ENCODE results near the gene TSEN2. TPM values are rescaled to one million over a fixed set of nuclear protein-coding genes. Genes with fewer than 3 reads are reported as not detected.
"Not testable (repeated sequence)": the region's sequence is repeated elsewhere in the genome, so short reads cannot be mapped to it uniquely, and the experiment has no call there.

TSEN2 gene
- total RNA-seq, 1 donor, result 12.7 TPM

DNA sequence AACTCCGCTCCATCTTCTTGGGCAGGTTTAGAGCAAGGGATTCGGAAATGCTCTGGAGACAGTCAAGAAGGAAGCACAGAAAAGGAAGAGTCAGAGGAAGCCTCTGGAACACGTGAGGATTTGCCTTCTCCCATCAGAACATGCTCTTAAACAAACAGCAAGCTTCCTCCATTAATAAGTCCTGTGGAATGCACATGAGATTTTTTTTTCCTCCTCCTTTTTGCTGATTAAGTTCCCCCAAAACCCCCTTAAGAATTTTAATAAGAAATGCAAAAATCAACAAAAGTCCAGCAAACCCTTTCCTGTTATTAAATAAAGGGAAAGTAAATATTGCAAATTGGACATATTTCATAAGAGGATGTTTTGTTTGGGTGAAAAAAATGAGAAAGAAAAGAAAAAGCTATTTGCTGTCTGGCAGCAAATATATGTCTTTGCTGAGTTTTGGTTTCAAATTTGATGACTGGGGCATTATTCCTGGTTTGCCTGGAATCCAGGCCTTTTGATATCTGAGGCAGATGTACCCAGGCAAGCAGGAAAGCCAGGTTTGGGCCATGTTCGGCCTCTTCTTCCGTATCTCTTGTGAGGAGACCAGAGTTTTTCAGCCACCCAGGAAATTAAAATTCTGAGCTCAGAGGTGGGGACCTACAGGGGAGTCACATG lies 7.9 kb upstream of the TSEN2 start:
- Histone ChIP-seq H3K4me3 (ENCODE audit: low read length) (no peak overlapping the region), H3K9me3 (ENCODE audit: low read depth, low read length) (no peaks in the 10 kb centered on the region), H3K4me1 (ENCODE audit: insufficient read depth, low read length) (peaks cover 10% of the 10 kb centered on the region), H3K27me3 (ENCODE audit: insufficient read depth, low read length) (no peaks in the 10 kb centered on the region)

DNA sequence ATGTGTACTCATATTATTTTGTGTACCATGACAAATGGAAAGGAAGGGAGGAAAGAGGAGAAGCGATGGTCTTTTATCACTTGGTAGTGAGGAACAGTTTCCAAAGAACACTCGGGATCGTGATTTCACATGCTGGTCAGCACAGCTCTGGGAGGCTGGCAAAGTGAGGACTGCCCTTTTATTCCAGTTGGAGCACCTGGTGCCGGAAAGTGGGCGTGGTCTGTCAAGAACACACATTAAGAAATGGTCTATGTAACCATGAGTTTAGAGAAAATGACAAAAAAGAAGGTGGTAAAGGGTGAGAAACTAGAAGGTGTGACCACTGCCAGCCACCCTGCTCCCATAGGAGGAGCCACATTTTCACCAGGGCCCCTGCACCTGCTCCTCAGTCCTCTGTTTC lies 7.0 kb upstream of the TSEN2 start:
- Histone ChIP-seq H3K4me3 (ENCODE audit: low read length) (no peak overlapping the region), H3K4me1 (ENCODE audit: insufficient read depth, low read length) (peaks cover 10% of the 10 kb centered on the region), H3K27me3 (ENCODE audit: insufficient read depth, low read length) (no peaks in the 10 kb centered on the region), H3K9me3 (ENCODE audit: low read depth, low read length) (no peaks in the 10 kb centered on the region)

DNA sequence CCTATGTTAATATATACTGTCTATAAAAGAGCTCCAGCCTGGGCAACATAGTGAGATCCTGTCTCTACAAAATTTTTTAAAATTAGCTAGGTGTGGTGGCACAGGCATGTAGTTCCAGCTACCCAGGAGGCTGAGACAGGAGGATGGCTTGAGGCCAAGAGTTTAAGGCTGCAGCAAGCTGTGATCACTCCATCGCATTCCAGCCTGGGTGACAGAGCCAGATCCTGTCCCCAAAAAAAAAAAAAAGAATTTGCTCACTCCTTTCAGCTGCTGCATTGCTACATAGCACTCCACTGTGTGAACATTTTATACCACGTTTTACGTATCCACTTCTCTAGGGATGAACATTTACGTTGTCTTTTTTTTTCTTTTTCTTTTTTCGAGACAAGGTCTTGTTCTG lies 6.0 kb upstream of the TSEN2 start:
- no peak overlapping the region for H3K4me3 ChIP-seq (ENCODE audit: low read length)
- H3K27me3 ChIP-seq (ENCODE audit: insufficient read depth, low read length), result no peaks in the 10 kb centered on the region
- H3K4me1 ChIP-seq (ENCODE audit: insufficient read depth, low read length), result peaks cover 18% of the 10 kb centered on the region
- no peaks in the 10 kb centered on the region for H3K9me3 ChIP-seq (ENCODE audit: low read depth, low read length)

DNA sequence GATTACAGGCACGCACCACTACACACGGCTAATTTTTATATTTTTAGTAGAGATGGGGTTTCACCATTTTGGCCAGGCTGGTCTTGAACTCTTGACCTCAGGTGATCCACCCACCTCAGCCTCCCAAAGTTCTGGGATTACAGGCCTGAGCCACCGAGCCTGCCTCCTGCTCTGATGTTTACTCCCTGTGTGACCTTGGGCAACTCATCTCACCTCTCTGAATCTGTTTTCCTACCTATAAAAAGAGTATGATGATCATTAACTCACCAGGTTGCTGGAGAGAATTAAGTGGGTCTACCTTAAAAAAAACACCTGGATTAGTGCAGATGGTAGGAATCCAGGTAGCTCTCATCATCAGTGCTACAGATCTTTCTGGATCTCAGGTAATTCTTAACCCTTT lies 5.1 kb upstream of the TSEN2 start:
- H3K4me1 ChIP-seq (ENCODE audit: insufficient read depth, low read length), result peaks cover 25% of the 10 kb centered on the region
- not testable (repeated sequence) for H3K27me3 ChIP-seq (ENCODE audit: insufficient read depth, low read length); H3K9me3 ChIP-seq (ENCODE audit: low read depth, low read length); H3K4me3 ChIP-seq (ENCODE audit: low read length)

DNA sequence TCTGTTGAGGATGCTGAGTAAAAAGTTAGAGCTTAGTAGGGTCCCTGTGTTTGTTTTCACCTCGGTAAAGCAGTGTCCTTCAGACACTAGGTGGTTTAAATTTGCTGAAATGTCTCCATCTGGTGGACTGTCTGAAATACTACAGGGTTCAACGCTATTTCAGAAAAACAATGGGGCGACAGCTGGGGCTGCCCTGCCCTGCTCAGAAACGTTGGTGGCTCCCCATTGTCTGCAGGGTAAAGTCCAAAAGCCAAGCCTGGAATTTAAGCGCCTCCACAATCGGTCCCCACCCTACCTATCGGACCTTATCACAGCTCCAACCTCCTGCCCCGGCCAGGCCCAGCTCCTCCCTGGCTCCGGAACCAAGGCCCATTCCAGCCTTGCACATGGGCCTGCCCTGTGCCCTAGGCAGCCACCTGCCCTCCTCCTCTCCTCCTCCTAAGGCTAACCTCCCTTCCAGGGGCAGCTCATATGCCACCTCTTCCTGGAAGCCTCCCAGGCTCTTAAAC lies 4.3 kb upstream of the TSEN2 start:
- Histone ChIP-seq H3K4me1 (ENCODE audit: insufficient read depth, low read length) (peaks cover 30% of the 10 kb centered on the region), H3K9me3 (ENCODE audit: low read depth, low read length) (no peaks in the 10 kb centered on the region), H3K27me3 (ENCODE audit: insufficient read depth, low read length) (no peaks in the 10 kb centered on the region), H3K4me3 (ENCODE audit: low read length) (no peak overlapping the region)

DNA sequence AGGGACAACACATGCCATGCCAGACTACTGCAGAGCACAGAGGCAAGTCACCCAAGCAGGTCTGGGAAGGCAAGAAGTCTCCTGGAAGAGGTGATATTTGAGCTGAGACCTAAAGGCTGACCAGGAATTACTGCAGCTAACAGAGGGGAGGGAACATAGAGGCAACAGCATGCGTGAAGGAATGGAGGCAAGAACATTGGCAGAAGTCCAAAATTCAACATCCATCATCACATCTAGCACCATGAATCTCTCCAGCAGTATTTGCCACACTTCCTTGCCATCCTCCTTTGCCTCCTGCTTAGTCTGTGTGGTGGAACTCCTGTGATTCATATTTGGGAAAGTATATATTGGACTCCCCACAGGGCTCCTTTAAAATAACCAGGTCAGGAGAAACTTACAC lies 870 bp upstream of the TSEN2 start:
- Histone ChIP-seq H3K4me3 (ENCODE audit: low read length) (peak overlapping the region; percentile 69), H3K4me1 (ENCODE audit: insufficient read depth, low read length) (peaks cover 54% of the 10 kb centered on the region), H3K27me3 (ENCODE audit: insufficient read depth, low read length) (no peaks in the 10 kb centered on the region), H3K9me3 (ENCODE audit: low read depth, low read length) (no peaks in the 10 kb centered on the region)

DNA sequence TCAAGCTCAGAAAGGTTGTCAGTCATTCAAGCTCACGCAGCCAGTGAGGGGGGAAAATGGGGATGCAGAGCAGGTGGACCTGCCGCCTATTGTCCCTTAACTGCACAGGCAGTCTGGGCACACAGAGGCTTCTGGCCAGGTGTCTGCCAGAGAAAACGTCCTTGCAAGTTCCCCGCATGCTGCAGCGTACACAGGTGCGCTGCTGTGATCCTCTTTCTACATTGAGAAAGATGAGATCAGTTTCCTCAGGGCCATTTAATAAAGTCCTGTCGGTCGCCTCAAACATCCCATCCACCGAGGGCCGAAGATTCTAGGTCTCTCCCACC lies 445 bp upstream of the TSEN2 start:
- no peaks in the 10 kb centered on the region for H3K27me3 ChIP-seq (ENCODE audit: insufficient read depth, low read length)
- H3K9me3 ChIP-seq (ENCODE audit: low read depth, low read length), result no peaks in the 10 kb centered on the region
- H3K4me3 ChIP-seq (ENCODE audit: low read length), result peak overlapping the region; percentile 69
- peaks cover 54% of the 10 kb centered on the region for H3K4me1 ChIP-seq (ENCODE audit: insufficient read depth, low read length)

DNA sequence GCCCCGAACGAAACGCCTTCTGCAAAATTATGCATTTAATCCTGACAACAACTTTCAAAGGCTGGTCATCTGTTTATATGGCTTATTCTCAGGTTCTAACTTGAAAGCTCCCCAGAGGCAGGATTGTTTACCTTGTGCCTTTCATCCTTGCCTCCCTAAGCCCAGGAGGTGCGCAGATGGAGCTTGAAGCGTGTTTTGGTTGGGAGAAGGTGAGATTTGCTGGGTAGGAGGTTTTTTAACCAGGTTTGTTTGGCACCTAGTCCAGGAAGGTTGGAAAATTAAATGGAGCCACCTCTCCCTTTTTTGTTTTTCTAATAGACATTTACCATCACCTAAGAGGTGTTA lies 675 bp downstream of the TSEN2 start:
- peak overlapping the region; percentile 69 for H3K4me3 ChIP-seq (ENCODE audit: low read length)
- H3K4me1 ChIP-seq (ENCODE audit: insufficient read depth, low read length), result peaks cover 48% of the 10 kb centered on the region
- H3K27me3 ChIP-seq (ENCODE audit: insufficient read depth, low read length), result no peaks in the 10 kb centered on the region
- no peaks in the 10 kb centered on the region for H3K9me3 ChIP-seq (ENCODE audit: low read depth, low read length)

DNA sequence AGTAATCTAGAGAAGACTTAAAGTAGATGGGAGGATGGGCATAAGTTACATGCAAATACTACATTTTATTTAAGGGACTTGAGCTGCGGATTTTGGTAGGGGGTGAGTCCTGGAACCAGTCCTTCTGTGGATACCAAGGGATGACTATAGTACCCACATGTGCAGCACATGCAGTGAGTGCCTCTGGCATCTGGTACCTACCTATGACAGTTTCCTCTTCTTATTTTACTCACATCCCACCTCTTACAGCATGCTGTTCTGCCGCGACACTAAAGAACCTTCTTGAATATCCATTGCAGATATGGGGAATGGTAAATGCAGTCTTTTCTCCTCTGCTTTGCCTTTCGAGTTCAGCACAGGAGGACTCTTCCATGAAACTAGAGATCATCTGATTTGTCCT lies 1.7 kb downstream of the TSEN2 start:
- Histone ChIP-seq H3K4me3 (ENCODE audit: low read length) (no peak overlapping the region), H3K4me1 (ENCODE audit: insufficient read depth, low read length) (peaks cover 45% of the 10 kb centered on the region), H3K27me3 (ENCODE audit: insufficient read depth, low read length) (no peaks in the 10 kb centered on the region), H3K9me3 (ENCODE audit: low read depth, low read length) (no peaks in the 10 kb centered on the region)

DNA sequence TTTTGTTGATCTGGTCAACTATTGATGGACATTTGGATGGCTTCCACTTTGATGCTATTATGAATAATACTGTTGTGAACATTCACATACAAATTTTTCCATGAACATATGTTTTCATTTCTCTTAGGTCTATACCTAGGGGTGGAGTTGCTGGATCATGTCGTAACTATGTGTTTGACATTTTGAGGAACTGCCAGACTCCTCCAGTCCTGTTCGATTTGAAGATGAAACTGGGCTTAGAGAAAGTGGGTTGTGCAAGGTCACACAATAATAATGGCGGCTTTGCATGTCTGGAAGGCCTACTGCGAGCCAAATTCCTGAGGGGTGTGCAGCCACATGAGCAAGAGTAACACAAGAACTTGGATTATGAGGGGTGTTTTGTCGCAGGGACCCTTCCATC lies 2.6 kb downstream of the TSEN2 start:
- no peaks in the 10 kb centered on the region for H3K27me3 ChIP-seq (ENCODE audit: insufficient read depth, low read length)
- peaks cover 45% of the 10 kb centered on the region for H3K4me1 ChIP-seq (ENCODE audit: insufficient read depth, low read length)
- no peaks in the 10 kb centered on the region for H3K9me3 ChIP-seq (ENCODE audit: low read depth, low read length)

DNA sequence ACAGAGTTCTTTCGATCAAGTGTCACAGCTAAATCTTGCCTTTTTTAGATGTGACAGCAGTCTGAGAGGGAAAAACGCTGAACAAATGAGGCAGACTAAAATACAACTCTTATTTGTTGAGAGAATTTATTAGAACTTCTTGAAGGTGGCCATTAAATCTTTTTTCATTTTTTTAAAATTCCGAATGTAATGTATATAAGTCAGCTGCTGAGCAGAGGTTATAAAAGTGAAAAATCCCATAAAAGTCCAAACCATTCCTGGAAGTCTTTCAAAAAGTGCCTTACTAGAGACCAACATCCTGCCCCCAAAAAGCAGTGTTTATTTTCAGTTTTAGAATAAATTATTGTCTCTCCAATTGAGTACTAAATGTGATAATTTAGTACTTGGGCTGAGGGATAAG lies 3.1 kb downstream of the TSEN2 start:
- H3K4me3 ChIP-seq (ENCODE audit: low read length), result no peak overlapping the region
- H3K4me1 ChIP-seq (ENCODE audit: insufficient read depth, low read length), result peaks cover 45% of the 10 kb centered on the region
- no peaks in the 10 kb centered on the region for H3K9me3 ChIP-seq (ENCODE audit: low read depth, low read length)
- H3K27me3 ChIP-seq (ENCODE audit: insufficient read depth, low read length), result no peaks in the 10 kb centered on the region

More for the DNA sequence above, 2.6 kb downstream of the TSEN2 start:
- H3K4me3 ChIP-seq (ENCODE audit: low read length), result no peak overlapping the region

DNA sequence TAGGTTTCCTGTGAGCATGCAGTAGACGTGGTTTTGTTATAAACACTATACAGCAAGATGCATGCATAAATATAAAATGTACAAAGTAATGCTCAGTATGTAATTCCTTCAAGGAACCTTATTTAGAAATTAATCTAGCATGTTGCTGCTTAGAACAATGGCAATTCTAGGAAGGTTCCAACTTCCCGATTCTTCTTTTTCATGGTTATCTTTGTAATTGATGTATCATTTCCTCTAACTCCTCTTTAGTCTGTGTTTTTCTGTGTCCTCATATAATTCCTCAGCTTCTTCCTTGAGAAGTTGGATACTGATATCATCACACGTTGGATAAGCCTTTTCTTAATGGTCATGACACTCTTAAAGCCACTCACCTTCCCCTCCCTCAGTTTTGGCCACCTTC lies 3.5 kb downstream of the TSEN2 start:
- H3K27me3 ChIP-seq (ENCODE audit: insufficient read depth, low read length), result no peaks in the 10 kb centered on the region
- H3K9me3 ChIP-seq (ENCODE audit: low read depth, low read length), result no peaks in the 10 kb centered on the region
- no peak overlapping the region for H3K4me3 ChIP-seq (ENCODE audit: low read length)
- H3K4me1 ChIP-seq (ENCODE audit: insufficient read depth, low read length), result peaks cover 42% of the 10 kb centered on the region

DNA sequence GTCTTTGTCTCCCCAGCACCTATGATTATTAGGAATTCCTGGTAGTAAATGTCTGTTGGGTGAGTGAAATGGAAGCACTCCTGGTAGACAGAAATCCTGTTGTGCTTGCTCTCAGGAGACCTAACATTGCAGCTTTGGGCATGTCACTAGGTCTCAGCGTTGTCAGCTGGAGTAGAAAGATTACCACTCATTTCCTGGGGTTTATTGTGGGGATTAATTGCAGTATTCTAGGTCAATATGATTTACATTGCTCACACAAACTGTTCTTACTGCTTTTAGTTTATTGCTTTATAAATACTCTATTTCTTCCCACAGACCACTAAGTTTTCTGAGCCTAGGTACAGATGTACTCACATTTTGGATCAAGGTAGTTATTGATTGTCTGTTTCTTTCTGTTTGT lies 5.1 kb downstream of the TSEN2 start:
- H3K4me1 ChIP-seq (ENCODE audit: insufficient read depth, low read length), result peaks cover 29% of the 10 kb centered on the region
- no peaks in the 10 kb centered on the region for H3K9me3 ChIP-seq (ENCODE audit: low read depth, low read length)
- no peaks in the 10 kb centered on the region for H3K27me3 ChIP-seq (ENCODE audit: insufficient read depth, low read length)
- no peak overlapping the region for H3K4me3 ChIP-seq (ENCODE audit: low read length)

DNA sequence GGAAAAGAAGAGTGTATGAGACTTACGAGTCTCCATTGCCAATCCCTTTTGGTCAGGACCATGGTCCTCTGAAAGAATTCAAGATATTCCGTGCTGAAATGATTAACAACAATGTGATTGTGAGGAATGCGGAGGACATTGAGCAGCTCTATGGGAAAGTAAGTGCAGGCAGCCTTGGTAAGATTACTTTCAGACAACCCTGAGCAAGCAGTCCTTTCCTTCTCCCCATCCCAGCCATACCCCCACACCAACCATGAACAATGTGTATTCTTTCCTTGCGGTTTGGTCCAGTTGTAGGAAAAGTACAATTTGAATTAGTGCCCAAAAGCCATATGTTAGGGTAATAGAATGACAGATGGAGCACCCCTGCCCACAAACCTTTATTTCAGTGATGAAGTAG lies 5.6 kb downstream of the TSEN2 start:
- Histone ChIP-seq H3K9me3 (ENCODE audit: low read depth, low read length) (no peaks in the 10 kb centered on the region), H3K4me1 (ENCODE audit: insufficient read depth, low read length) (peaks cover 25% of the 10 kb centered on the region), H3K4me3 (ENCODE audit: low read length) (no peak overlapping the region), H3K27me3 (ENCODE audit: insufficient read depth, low read length) (no peaks in the 10 kb centered on the region)

DNA sequence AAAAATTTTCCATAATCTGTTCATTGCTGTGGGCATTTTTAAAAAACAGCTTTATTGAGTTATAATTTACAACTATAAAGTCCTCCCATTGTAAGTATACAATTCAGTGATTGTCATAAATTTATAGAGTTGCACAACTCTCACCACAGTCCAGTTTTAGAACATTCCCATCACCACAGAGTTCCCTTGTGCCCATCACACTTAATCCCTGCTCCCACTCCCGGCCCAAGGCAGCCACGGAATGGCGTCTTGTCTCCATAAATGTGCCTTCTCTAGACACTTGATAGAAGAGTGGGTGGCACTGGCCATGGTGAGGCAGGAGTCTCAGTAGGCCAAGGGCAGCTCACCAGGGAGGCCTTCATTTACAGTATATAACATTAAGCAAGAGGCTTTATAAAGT lies 6.3 kb downstream of the TSEN2 start:
- Histone ChIP-seq H3K9me3 (ENCODE audit: low read depth, low read length) (no peaks in the 10 kb centered on the region), H3K27me3 (ENCODE audit: insufficient read depth, low read length) (no peaks in the 10 kb centered on the region), H3K4me1 (ENCODE audit: insufficient read depth, low read length) (peaks cover 18% of the 10 kb centered on the region), H3K4me3 (ENCODE audit: low read length) (no peak overlapping the region)

DNA sequence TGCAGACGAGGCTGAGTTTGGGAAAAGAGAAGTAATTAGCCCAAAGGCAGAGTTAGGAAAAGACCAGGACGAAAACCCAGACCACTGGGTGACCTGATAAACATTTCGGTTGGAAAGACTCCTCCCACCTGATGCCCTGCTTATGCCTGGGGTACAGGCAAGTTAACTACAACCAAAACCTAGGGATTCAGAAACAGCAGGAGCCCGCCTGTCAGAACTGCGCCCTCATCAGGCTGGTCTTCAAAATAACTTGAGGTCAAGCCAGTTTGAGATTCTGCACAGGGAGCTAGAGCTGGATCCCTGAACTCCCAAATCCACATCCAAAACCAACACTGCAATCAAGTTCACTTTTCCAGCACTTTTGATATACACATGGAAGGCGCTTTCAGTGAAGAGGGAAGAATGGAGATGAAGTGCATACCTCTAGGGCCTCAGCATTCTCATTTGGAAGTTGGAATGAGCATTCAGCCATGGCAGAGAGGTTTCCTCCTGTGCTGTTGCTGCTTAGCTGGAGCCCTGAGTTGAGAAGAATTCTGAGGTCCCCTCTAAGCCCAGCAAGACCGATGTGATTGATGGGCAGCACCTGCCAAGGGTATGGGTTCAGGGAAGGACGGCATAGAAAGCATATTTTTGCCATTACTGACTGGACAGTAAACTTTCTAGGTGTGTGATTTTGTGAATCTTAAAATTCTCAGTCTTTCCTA lies 11.6 kb downstream of the TSEN2 start:
- H3K9me3 ChIP-seq (ENCODE audit: low read depth, low read length), result no peaks in the 10 kb centered on the region
- no peak overlapping the region for H3K4me3 ChIP-seq (ENCODE audit: low read length)
- H3K4me1 ChIP-seq (ENCODE audit: insufficient read depth, low read length), result no peaks in the 10 kb centered on the region
- H3K27me3 ChIP-seq (ENCODE audit: insufficient read depth, low read length), result no peaks in the 10 kb centered on the region
